SH-SY5Y (cell line): ENCODE data around the gene ADAMTSL3.

ENCODE experiments used
- GATA2 ChIP-seq: IDR thresholded peaks from 2 replicates; pipeline ENCODE4 v1.6.1; 2011; ENCODE audit warnings: mild to moderate bottlenecking, low read depth, low read length
- GATA3 ChIP-seq: IDR thresholded peaks from 2 replicates; pipeline ENCODE4 v1.6.1; 2011; ENCODE audit warnings: low read depth, mild to moderate bottlenecking, low read length, moderate library complexity

GRCh38 chr15:83656192-83656591 lies 2.3 kb downstream of the ADAMTSL3 start:
- TF ChIP-seq GATA3: no peak
- no peak for TF ChIP-seq GATA2
